SJSA1 (cell line): ENCODE data around the gene SRRM5. TPM values are rescaled to one million over a fixed set of nuclear protein-coding genes. Genes with fewer than 3 reads are reported as not detected.

ENCODE experiments used
- DNase-seq, 2 experiments: peaks; one replicate each; pipeline ENCODE4 v3.0.0-alpha.2; 2015 to 2020; ENCODE audit warnings: low spot score in 2 of 2, low read depth in 1 of 2
- H3K27ac ChIP-seq: fragments of 250-450 bp; sonication (Bioruptor Pico); 2 replicates; pipeline ENCODE4 v1.5.1; 2020; ENCODE audit warnings: mild to moderate bottlenecking, moderate library complexity
- H3K27me3 ChIP-seq: fragments of 250-450 bp; sonication (Bioruptor Pico); replicated peaks from 2 replicates; pipeline ENCODE4 v1.5.1; 2020; ENCODE audit warnings: mild to moderate bottlenecking, moderate library complexity
- H3K36me3 ChIP-seq: fragments of 250-450 bp; sonication (Bioruptor Pico); 2 replicates; pipeline ENCODE4 v1.5.1; 2020; ENCODE audit warnings: mild to moderate bottlenecking
- H3K4me1 ChIP-seq: fragments of 250-450 bp; sonication (Bioruptor Pico); replicated peaks from 2 replicates; pipeline ENCODE4 v1.6.1; 2021; ENCODE audit warnings: mild to moderate bottlenecking
- H3K4me3 ChIP-seq: fragments of 250-450 bp; sonication (Bioruptor Pico); 2 replicates; pipeline ENCODE4 v1.5.1; 2020; ENCODE audit warnings: mild to moderate bottlenecking
- H3K9me3 ChIP-seq: fragments of 250-450 bp; sonication (Bioruptor Pico); replicated peaks from 2 replicates; pipeline ENCODE4 v1.5.1; 2020; ENCODE audit warnings: mild to moderate bottlenecking
- total RNA-seq: library from RNA; depleted of rRNA; stranded (reverse); fragments of >200 nt; shearing (Covaris generic); gene quantifications from 2 replicates; pipeline ENCODE4 v1.2.3, GENCODE V29; 2014; rRNA removed

SRRM5 gene
- total RNA-seq, 1 experiment from 2014 or later = not detected

- Histone ChIP-seq H3K27me3 (no peaks in the 10 kb centered on the region), H3K4me3 (no peak overlapping the region), H3K9me3 (no peaks in the 10 kb centered on the region), H3K36me3 (peaks cover 39% of the 10 kb centered on the region), H3K4me1 (peaks cover 2% of the 10 kb centered on the region), H3K27ac (no peak overlapping the region)
- no peak for DNase-seq
Measured at GRCh38 chr19:43664018-43664417, 52.1 kb downstream of the SRRM5 start.

Other genes with a start within 250 kb of the SRRM5 start
- gene TEX101, start 197.2 kb upstream of the SRRM5 start, total RNA-seq = not detected in 2 replicates
- 0.13 TPM in 1 of 2 replicates, not detected in the other for gene LYPD3, start 146.5 kb upstream of the SRRM5 start, total RNA-seq
- gene PHLDB3, start 107.3 kb upstream of the SRRM5 start, total RNA-seq = 15.1 and 15.8 TPM in 2 replicates
- 23.7 and 30.5 TPM in 2 replicates for gene ETHE1, start 84.9 kb upstream of the SRRM5 start, total RNA-seq
- 0.09 and 0.42 TPM in 2 replicates for gene ZNF575, start 78.9 kb upstream of the SRRM5 start, total RNA-seq
- 48.6 and 59.8 TPM in 2 replicates for gene XRCC1, start 36.6 kb upstream of the SRRM5 start, total RNA-seq
- 1.3 TPM in 1 of 2 replicates, not detected in the other for gene PINLYP, start 36.3 kb upstream of the SRRM5 start, total RNA-seq
- gene IRGQ, start 16.0 kb upstream of the SRRM5 start, total RNA-seq = 35.1 and 36.2 TPM in 2 replicates
- 8.8 and 12.6 TPM in 2 replicates for gene ZNF576, start 15.5 kb upstream of the SRRM5 start, total RNA-seq
- 64.1 and 96.9 TPM in 2 replicates for gene ZNF428, start 7.5 kb downstream of the SRRM5 start, total RNA-seq
- 0.06 TPM in 1 of 2 replicates, not detected in the other for gene CADM4, start 27.8 kb downstream of the SRRM5 start, total RNA-seq
- gene PLAUR, start 58.1 kb downstream of the SRRM5 start, total RNA-seq = 25.7 and 26.5 TPM in 2 replicates
- gene IRGC, start 104.0 kb downstream of the SRRM5 start, total RNA-seq = not detected in 2 replicates
- 9.4 and 29.9 TPM in 2 replicates for gene SMG9, start 142.9 kb downstream of the SRRM5 start, total RNA-seq
- 1.6 and 5.1 TPM in 2 replicates for gene KCNN4, start 168.9 kb downstream of the SRRM5 start, total RNA-seq
- gene LYPD5, start 190.4 kb downstream of the SRRM5 start, total RNA-seq = 0.24 TPM in 1 of 2 replicates, not detected in the other
- gene ZNF283, start 215.2 kb downstream of the SRRM5 start, total RNA-seq = 6.6 and 11.1 TPM in 2 replicates